Testis (tissue), 3 donors: ENCODE data around the gene LRP2. TPM values are rescaled to one million over a fixed set of nuclear protein-coding genes. Genes with fewer than 3 reads are reported as not detected.

Source experiments
- DNase-seq: peaks from one replicate; pipeline ENCODE4 v3.0.0-alpha.2; 2019
- H3K27ac ChIP-seq, 2 donors: fragments of 200-600 bp; sonication (generic); one replicate each; pipeline ENCODE4 v1.5.1; 2019
- H3K27me3 ChIP-seq: fragments of 200-600 bp; sonication (generic); one replicate; pipeline ENCODE4 v1.5.1; 2019
- H3K36me3 ChIP-seq: fragments of 200-600 bp; sonication (generic); one replicate; pipeline ENCODE4 v1.5.1; 2017; ENCODE audit warnings: low read depth; ENCODE audit errors: missing control alignments
- H3K4me1 ChIP-seq: fragments of 200-600 bp; sonication (generic); one replicate; pipeline ENCODE4 v1.5.1; 2019
- H3K4me3 ChIP-seq, 2 donors: fragments of 200-600 bp; sonication (generic); one replicate each; pipeline ENCODE4 v1.5.1; 2017 to 2019
- H3K9me3 ChIP-seq: fragments of 200-600 bp; sonication (generic); one replicate; pipeline ENCODE4 v1.5.1; 2017
- POLR2A ChIP-seq: fragments of 450-650 bp; IDR thresholded peaks from one replicate; pipeline ENCODE4 v1.6.1; 2017; ENCODE audit warnings: antibody characterized with exemption, mild to moderate bottlenecking, moderate library complexity
- WGBS, 2 donors: methylation state at CpG; one replicate each; pipeline ENCODE4 v1.1.5; 2018; 5-methylcytosine and 5-hydroxymethylcytosine counted together
- intact Hi-C: fragments of 100-400 bp; cut with DNase I; formaldehyde crosslinking; loops from one replicate; pipeline ENCODE4 v1.15.1; 2023; ENCODE audit warnings: low total_unique reads
- polyA plus RNA-seq: library from polyadenylated mRNA; stranded (reverse); fragments of 350-450 nt; fragmentation: Illumina TruSeq; extraction: RNeasy Lipid Tissue Mini Kit (QIAGEN cat#74804); gene quantifications from one replicate; pipeline ENCODE4 v1.2.3, GENCODE V29; 2014; ENCODE audit warnings: low read depth, low replicate concordance; ENCODE audit not compliant: insufficient read depth
- total RNA-seq, 2 donors: library from RNA; depleted of rRNA; stranded (reverse); fragments of >200 nt; gene quantifications; one replicate each; pipeline ENCODE4 v1.2.3, GENCODE V29; 2016
- TF ChIP-seq, protein P1 (sequence below), 3 experiments: fragments of 450-650 bp in 2 of 3; fragments of 200-600 bp in 1 of 3; sonication (generic) in 1 of 3; IDR thresholded peaks; one replicate each; pipeline ENCODE4 v1.5.1; 2016 to 2019; ENCODE audit warnings: antibody characterized with exemption in 3 of 3, mild to moderate bottlenecking in 2 of 3, moderate library complexity in 1 of 3

LRP2 gene
- total and polyA plus RNA-seq, 3 donors from 2014 or later, result 3.0 to 9.3 (median 4.1) TPM

DNA sequence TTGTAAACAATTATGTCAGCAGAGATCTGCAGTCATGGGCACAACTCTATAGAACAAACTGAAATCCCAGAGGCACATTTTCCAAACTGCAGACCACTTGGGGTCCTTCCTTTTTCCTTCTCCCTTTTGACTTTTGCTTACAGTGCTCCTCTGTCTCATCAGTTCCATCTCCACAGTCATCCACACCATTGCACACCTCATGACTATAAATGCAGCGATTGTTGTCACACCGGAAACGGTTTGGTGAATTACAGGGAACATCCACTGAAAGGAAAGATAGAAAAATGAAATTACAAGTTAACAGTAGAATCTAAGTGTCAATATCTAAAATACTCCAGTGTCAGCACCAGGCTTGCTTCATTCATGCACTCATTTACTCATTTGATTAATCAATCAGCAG is 196.5 kb downstream of the LRP2 start:
- H3K4me1 ChIP-seq, result no peaks in the 10 kb centered on the region
- intact Hi-C loops, result no loop called here
- DNase-seq, result no peak
- H3K9me3 ChIP-seq, result no peaks in the 10 kb centered on the region
- no peak overlapping the region for H3K4me3 ChIP-seq
- TF ChIP-seq, protein P1, sequence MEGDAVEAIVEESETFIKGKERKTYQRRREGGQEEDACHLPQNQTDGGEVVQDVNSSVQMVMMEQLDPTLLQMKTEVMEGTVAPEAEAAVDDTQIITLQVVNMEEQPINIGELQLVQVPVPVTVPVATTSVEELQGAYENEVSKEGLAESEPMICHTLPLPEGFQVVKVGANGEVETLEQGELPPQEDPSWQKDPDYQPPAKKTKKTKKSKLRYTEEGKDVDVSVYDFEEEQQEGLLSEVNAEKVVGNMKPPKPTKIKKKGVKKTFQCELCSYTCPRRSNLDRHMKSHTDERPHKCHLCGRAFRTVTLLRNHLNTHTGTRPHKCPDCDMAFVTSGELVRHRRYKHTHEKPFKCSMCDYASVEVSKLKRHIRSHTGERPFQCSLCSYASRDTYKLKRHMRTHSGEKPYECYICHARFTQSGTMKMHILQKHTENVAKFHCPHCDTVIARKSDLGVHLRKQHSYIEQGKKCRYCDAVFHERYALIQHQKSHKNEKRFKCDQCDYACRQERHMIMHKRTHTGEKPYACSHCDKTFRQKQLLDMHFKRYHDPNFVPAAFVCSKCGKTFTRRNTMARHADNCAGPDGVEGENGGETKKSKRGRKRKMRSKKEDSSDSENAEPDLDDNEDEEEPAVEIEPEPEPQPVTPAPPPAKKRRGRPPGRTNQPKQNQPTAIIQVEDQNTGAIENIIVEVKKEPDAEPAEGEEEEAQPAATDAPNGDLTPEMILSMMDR (IDR thresholded peaks at IDR 0.05), result no peak
- TF ChIP-seq POLR2A, result no peak
- H3K36me3 ChIP-seq, result no peaks in the 10 kb centered on the region
- no peaks in the 10 kb centered on the region for H3K27me3 ChIP-seq
- WGBS, 2 donors, result 98% methylated on average over 3 of the region's 3 CpGs
- no peak overlapping the region for H3K27ac ChIP-seq

DNA sequence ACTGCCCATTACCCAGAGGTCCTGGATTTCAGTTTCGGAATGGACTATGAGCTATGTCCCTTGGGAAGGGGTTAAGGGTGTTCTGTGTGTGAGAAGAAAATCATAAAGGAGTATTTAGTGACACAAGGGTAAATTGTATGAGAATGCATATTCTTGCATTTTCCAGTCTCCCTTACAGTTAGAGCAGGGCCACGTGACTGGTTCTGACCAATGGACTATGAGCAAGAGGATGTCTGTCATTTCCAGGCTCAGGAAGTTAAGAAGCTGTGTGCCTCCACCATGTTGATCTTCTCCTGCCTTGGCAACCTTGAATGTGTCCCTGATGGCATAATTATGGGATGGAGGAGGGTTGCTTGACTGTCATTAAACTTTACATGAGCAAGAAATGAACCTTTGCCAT is 198.0 kb downstream of the LRP2 start:
- Histone ChIP-seq H3K4me1 (no peaks in the 10 kb centered on the region), H3K27me3 (no peaks in the 10 kb centered on the region), H3K4me3 (no peak overlapping the region), H3K36me3 (no peaks in the 10 kb centered on the region), H3K9me3 (no peaks in the 10 kb centered on the region), H3K27ac (no peak overlapping the region)
- no peak for TF ChIP-seq POLR2A
- TF ChIP-seq, protein P1 (IDR thresholded peaks at IDR 0.05), result no peak
- WGBS, 2 donors, result 78 to 85% methylated on average over 2 of the region's 2 CpGs
- DNase-seq, result no peak
- intact Hi-C loops, result no loop called here

DNA sequence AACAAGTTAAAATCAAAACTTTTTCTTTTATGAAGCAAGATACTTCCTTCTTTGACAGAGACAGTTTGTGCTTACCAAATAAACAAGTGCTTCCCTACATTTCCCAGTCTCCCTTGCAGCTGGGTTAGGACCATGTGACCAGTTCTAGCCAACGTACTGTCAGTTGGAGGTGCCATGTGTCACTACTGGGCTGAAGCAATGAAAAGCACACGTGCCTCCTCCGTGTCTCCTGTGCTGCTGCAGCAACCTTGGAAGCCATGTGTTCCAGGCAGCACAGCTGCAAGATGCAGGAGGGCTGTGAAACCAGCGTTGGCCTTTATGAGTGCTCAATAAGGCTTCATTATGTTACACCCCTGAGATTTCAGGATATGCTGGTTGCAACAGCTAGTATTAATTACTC is 199.7 kb downstream of the LRP2 start:
- intact Hi-C loops, result no loop called here
- Histone ChIP-seq H3K4me1 (no peaks in the 10 kb centered on the region), H3K4me3 (no peak overlapping the region), H3K27ac (no peak overlapping the region), H3K36me3 (no peaks in the 10 kb centered on the region), H3K9me3 (no peaks in the 10 kb centered on the region), H3K27me3 (no peaks in the 10 kb centered on the region)
- no peak for DNase-seq
- TF ChIP-seq POLR2A, result no peak
- TF ChIP-seq, protein P1 (IDR thresholded peaks at IDR 0.05), result no peak
- 58 to 70% methylated on average over 4 of the region's 4 CpGs for WGBS, 2 donors

DNA sequence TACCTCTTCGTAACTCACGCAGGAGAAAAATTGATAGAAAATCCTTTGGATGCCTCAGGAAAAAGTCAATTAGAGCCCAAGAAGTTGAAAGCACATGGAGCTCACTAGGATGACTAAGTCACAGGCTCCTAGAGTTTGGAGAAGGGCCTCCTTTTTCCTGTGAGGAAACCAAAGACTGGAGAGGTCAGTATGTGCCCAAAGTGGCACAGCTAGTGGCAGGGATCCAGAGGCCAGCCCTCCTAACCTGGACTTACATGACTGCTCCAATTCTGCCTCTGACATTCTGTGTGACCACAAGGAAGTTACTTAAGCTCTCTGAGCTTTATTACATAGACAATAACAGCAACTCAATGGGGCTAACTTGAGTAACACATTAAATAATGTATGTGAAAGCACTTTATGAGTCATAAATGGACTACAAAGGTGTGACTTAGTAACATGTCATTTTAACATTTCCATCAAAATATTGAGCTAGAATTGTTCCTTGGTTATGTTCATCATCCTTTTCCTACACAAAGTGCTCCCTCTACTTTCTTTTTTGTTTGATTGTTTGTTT is 201.3 kb downstream of the LRP2 start:
- H3K27ac ChIP-seq, result no peak overlapping the region
- DNase-seq, result no peak
- intact Hi-C loops, result no loop called here
- no peak for TF ChIP-seq POLR2A
- TF ChIP-seq, protein P1 (IDR thresholded peaks at IDR 0.05), result no peak
- no peak overlapping the region for H3K4me3 ChIP-seq
- no peaks in the 10 kb centered on the region for H3K27me3 ChIP-seq
- H3K36me3 ChIP-seq, result no peaks in the 10 kb centered on the region
- WGBS, 2 donors, result 96 to 97% methylated on average over 2 of the region's 2 CpGs
- no peaks in the 10 kb centered on the region for H3K4me1 ChIP-seq
- H3K9me3 ChIP-seq, result no peaks in the 10 kb centered on the region

DNA sequence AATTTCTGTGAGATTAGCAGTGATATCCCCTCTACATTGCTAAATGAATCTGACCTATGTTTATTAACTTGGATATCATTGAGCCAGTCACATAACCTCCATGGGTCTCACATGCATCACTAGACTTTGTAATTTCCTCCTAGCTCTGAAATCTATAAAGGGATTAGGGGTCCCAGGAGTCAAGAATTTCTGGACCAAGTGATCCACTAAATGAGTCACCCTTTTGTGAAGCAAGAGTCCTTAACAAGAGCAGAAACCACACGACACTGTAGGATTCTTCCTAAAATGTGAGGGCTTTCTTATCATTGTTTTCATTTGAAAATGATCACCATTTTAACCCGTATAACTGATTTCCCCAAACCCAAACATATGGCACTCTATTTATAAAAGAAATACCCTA is 202.6 kb downstream of the LRP2 start:
- Histone ChIP-seq H3K4me1 (no peaks in the 10 kb centered on the region), H3K36me3 (no peaks in the 10 kb centered on the region), H3K27me3 (no peaks in the 10 kb centered on the region), H3K9me3 (no peaks in the 10 kb centered on the region), H3K4me3 (no peak overlapping the region), H3K27ac (no peak overlapping the region)
- intact Hi-C loops, result no loop called here
- DNase-seq, result no peak
- WGBS, 2 donors, result 80 to 84% methylated on average over 2 of the region's 2 CpGs
- TF ChIP-seq POLR2A, result no peak
